ENCODE results near the gene MACROD2.

The MACROD2 gene

GRCh38 chr20:15319439-15319838 is 1324.1 kb downstream of the MACROD2 start:
- TF ChIP-seq, protein P1, sequence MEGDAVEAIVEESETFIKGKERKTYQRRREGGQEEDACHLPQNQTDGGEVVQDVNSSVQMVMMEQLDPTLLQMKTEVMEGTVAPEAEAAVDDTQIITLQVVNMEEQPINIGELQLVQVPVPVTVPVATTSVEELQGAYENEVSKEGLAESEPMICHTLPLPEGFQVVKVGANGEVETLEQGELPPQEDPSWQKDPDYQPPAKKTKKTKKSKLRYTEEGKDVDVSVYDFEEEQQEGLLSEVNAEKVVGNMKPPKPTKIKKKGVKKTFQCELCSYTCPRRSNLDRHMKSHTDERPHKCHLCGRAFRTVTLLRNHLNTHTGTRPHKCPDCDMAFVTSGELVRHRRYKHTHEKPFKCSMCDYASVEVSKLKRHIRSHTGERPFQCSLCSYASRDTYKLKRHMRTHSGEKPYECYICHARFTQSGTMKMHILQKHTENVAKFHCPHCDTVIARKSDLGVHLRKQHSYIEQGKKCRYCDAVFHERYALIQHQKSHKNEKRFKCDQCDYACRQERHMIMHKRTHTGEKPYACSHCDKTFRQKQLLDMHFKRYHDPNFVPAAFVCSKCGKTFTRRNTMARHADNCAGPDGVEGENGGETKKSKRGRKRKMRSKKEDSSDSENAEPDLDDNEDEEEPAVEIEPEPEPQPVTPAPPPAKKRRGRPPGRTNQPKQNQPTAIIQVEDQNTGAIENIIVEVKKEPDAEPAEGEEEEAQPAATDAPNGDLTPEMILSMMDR (IDR thresholded peaks at IDR 0.05; ENCODE audit: borderline replicate concordance, control extremely low read depth, extremely low read depth, insufficient read depth, missing control alignments) = no peak
- in situ Hi-C loops (cut with MboI; ENCODE audit: low sequenced_read_pairs, unreplicated experiment) = no loop called here
- no peak for DNase-seq (ENCODE audit: low spot score)

GRCh38 chr20:15320941-15321340 is 1325.6 kb downstream of the MACROD2 start:
- TF ChIP-seq, protein P1 (IDR thresholded peaks at IDR 0.05; ENCODE audit: borderline replicate concordance, control extremely low read depth, extremely low read depth, insufficient read depth, missing control alignments) = no peak

DNA sequence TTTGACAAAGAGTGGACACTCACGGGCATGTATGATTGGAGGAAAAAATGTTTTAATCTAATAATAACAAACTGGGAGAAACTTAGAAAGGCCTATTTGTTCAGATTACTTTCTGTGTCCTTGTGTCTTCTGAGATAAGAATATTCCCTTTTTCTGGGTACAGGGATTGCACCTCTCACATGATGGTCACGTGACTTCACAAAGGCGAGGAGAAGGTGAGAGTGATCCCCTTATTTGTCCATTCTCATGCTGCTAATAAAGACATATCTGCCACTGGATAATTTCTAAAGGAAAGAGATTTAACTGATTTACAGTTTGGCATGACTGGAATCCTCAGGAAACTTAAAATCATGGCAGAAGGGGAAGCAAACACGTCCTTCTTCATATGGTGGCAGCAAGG is 1331.8 kb downstream of the MACROD2 start:
- no peak for DNase-seq (ENCODE audit: low spot score)
- TF ChIP-seq, protein P1 (IDR thresholded peaks at IDR 0.05; ENCODE audit: borderline replicate concordance, control extremely low read depth, extremely low read depth, insufficient read depth, missing control alignments) = no peak
- in situ Hi-C loops (cut with MboI; ENCODE audit: low sequenced_read_pairs, unreplicated experiment) = no loop called here

More at GRCh38 chr20:15320941-15321340, 1325.6 kb downstream of the MACROD2 start:
- in situ Hi-C loops (cut with MboI; ENCODE audit: low sequenced_read_pairs, unreplicated experiment) = no loop called here
- DNase-seq (ENCODE audit: low spot score) = no peak

- TF ChIP-seq, protein P1 (IDR thresholded peaks at IDR 0.05; ENCODE audit: borderline replicate concordance, control extremely low read depth, extremely low read depth, insufficient read depth, missing control alignments) = no peak
- DNase-seq (ENCODE audit: low spot score) = no peak
- in situ Hi-C loops (cut with MboI; ENCODE audit: low sequenced_read_pairs, unreplicated experiment) = no loop called here
These were observed 1332.8 kb downstream of the MACROD2 start for GRCh38 chr20:15328084-15328483.

DNA sequence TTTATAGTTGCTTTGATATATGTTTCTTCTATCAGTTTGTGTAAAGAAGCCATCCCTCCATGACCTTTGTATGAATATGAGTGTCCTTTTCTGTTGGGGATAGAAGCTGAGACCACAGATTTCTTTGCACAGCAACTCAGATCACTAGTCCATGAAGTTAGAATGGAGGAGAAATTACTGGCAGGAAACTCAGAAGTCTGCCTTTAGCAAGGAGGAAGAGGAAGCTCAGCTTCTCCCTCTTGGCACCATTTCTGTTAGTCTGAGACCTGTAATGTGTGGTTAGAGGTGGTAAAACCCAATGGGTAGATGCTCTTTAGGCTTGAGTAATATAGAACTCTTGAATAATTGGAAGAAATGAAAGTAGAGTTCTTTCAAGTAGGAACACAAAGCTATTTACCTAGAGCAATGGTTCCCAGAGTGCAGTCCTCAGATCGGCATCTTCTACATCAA is 1337.4 kb downstream of the MACROD2 start:
- no peak for DNase-seq (ENCODE audit: low spot score)
- in situ Hi-C loops (cut with MboI; ENCODE audit: low sequenced_read_pairs, unreplicated experiment) = no loop called here
- TF ChIP-seq, protein P1 (IDR thresholded peaks at IDR 0.05; ENCODE audit: borderline replicate concordance, control extremely low read depth, extremely low read depth, insufficient read depth, missing control alignments) = no peak

DNA sequence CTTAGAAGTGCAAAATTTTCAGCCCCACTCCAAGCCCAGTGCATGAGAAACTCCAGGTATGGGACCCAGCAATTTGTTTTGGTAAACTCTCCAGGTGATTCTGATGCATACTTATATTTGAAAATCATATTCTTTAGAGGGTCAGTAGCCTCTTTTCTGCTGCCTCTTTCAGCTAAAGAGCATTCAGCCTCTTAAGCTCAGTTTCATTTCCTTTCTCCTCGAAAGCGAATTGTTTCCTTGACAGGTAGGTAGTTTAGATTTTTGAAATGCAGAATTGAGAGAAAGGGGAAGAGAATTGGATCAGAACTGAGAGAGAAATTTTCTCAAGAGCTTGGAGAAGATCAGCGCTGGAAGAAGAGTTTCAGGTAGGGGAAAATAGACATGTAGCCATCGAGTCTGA is 1337.9 kb downstream of the MACROD2 start:
- in situ Hi-C loops (cut with MboI; ENCODE audit: low sequenced_read_pairs, unreplicated experiment) = no loop called here
- no peak for DNase-seq (ENCODE audit: low spot score)
- TF ChIP-seq, protein P1 (IDR thresholded peaks at IDR 0.05; ENCODE audit: borderline replicate concordance, control extremely low read depth, extremely low read depth, insufficient read depth, missing control alignments) = no peak

- DNase-seq (ENCODE audit: low spot score) = no peak
- TF ChIP-seq, protein P1 (IDR thresholded peaks at IDR 0.05; ENCODE audit: borderline replicate concordance, control extremely low read depth, extremely low read depth, insufficient read depth, missing control alignments) = no peak
- in situ Hi-C loops (cut with MboI; ENCODE audit: low sequenced_read_pairs, unreplicated experiment) = no loop called here
These were observed 1340.7 kb downstream of the MACROD2 start for GRCh38 chr20:15336011-15336410.

All from GM13976 (cell line).